ENCODE measurements around the gene PPARA. TPM values are rescaled to one million over a fixed set of nuclear protein-coding genes. Genes with fewer than 3 reads are reported as not detected.

The PPARA gene
- total RNA-seq, 2 donors from 2014 or later: 15.4 to 18.6 TPM

DNA sequence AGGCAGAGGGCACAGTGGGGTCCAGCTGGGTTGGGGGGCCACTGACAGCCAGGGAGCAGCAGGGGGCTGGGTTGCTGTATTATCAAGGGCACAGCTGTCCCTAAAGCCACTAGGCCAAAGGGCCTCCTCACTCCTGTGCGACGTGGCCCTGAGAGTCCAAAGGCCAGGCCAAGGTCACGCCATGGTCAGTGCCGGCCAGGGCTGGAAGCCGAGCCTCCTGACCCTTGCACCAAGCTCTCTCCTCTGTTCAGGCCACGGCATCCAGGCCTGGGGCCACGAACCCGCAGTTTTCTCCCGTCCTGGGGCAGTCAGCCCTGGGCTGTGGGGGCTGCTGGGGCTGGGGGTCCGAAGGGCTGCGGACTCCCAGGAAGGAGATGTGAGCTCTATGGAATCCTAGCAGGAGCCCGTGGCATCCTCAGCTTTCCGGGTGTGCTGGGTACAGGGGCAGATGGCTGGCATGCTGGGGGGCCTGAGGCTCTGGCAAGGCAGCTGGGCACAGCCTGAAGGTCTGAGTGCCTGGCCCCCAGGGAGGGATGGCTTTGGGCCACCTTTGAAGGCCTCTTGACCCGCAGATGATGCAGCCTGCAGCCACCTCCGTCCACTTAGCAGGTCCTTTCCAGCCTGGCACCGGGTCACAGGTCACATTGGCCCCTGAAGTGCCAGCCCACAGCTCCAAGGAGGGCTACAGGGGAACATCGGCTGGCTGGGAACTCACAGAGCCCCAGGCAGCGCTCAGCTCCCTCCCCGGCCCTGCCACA is 17.3 kb upstream of the PPARA start:
- no peaks in the 10 kb centered on the region for H3K9me3 Mint-ChIP-seq
- H3K4me3 Mint-ChIP-seq: no peak overlapping the region
- TF ChIP-seq, protein P1, sequence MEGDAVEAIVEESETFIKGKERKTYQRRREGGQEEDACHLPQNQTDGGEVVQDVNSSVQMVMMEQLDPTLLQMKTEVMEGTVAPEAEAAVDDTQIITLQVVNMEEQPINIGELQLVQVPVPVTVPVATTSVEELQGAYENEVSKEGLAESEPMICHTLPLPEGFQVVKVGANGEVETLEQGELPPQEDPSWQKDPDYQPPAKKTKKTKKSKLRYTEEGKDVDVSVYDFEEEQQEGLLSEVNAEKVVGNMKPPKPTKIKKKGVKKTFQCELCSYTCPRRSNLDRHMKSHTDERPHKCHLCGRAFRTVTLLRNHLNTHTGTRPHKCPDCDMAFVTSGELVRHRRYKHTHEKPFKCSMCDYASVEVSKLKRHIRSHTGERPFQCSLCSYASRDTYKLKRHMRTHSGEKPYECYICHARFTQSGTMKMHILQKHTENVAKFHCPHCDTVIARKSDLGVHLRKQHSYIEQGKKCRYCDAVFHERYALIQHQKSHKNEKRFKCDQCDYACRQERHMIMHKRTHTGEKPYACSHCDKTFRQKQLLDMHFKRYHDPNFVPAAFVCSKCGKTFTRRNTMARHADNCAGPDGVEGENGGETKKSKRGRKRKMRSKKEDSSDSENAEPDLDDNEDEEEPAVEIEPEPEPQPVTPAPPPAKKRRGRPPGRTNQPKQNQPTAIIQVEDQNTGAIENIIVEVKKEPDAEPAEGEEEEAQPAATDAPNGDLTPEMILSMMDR (conservative IDR thresholded peaks at IDR 0.05): no peak
- Histone ChIP-seq H3K9me3 (ENCODE audit: control insufficient read depth, low read length) (no peaks in the 10 kb centered on the region), H3K4me1 (ENCODE audit: control insufficient read depth, insufficient read depth, low read length) (no peaks in the 10 kb centered on the region), H3K27ac (ENCODE audit: low read depth, low read length) (no peak overlapping the region), H3K4me3 (ENCODE audit: low read length) (no peak overlapping the region), H3K27me3 (ENCODE audit: control insufficient read depth, insufficient read depth, low read length, poor library complexity, severe bottlenecking) (no peaks in the 10 kb centered on the region), H3K9ac (ENCODE audit: extremely low read depth, low read length, poor library complexity, severe bottlenecking) (no peak overlapping the region), H3K36me3 (ENCODE audit: control insufficient read depth, insufficient read depth, low read length) (no peaks in the 10 kb centered on the region)
- DNase-seq: no peak
- H3K36me3 Mint-ChIP-seq (ENCODE audit: low read depth): no peaks in the 10 kb centered on the region
- WGBS, 2 experiments (ENCODE audit: insufficient coverage in 1 of 2, insufficient read length in 1 of 2): 91 to 96% methylated on average over 9 to 19 of the region's 19 CpGs
- H3K4me1 Mint-ChIP-seq: no peaks in the 10 kb centered on the region
- no peaks in the 10 kb centered on the region for H3K27me3 Mint-ChIP-seq (ENCODE audit: insufficient read depth)
- H3K27ac Mint-ChIP-seq: no peak overlapping the region

DNA sequence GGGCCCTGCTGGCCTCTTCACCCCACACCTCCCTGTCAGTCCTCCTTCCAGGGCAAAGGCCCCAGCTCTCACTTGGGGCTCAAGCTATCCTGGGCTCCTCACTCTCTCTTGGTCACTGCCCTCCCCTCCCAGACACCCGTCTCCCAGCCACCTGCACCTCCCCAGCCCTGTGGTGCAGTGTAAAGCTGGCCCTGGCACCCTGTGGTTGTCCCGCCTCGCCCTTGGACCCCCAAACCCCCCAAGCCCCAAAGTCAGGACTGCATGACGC is 16.8 kb upstream of the PPARA start:
- Histone ChIP-seq H3K27ac (ENCODE audit: low read depth, low read length) (no peak overlapping the region), H3K9ac (ENCODE audit: extremely low read depth, low read length, poor library complexity, severe bottlenecking) (no peak overlapping the region), H3K9me3 (ENCODE audit: control insufficient read depth, low read length) (no peaks in the 10 kb centered on the region), H3K4me1 (ENCODE audit: control insufficient read depth, insufficient read depth, low read length) (no peaks in the 10 kb centered on the region), H3K27me3 (ENCODE audit: control insufficient read depth, insufficient read depth, low read length, poor library complexity, severe bottlenecking) (no peaks in the 10 kb centered on the region), H3K36me3 (ENCODE audit: control insufficient read depth, insufficient read depth, low read length) (no peaks in the 10 kb centered on the region), H3K4me3 (ENCODE audit: low read length) (no peak overlapping the region)
- TF ChIP-seq, protein P1 (conservative IDR thresholded peaks at IDR 0.05): no peak
- no peak overlapping the region for H3K4me3 Mint-ChIP-seq
- H3K36me3 Mint-ChIP-seq (ENCODE audit: low read depth): no peaks in the 10 kb centered on the region
- H3K4me1 Mint-ChIP-seq: no peaks in the 10 kb centered on the region
- H3K9me3 Mint-ChIP-seq: no peaks in the 10 kb centered on the region
- no peak overlapping the region for H3K27ac Mint-ChIP-seq
- DNase-seq: no peak
- H3K27me3 Mint-ChIP-seq (ENCODE audit: insufficient read depth): no peaks in the 10 kb centered on the region
- 80 to 88% methylated on average over 1 to 4 of the region's 4 CpGs for WGBS, 2 experiments (ENCODE audit: insufficient coverage in 1 of 2, insufficient read length in 1 of 2)

DNA sequence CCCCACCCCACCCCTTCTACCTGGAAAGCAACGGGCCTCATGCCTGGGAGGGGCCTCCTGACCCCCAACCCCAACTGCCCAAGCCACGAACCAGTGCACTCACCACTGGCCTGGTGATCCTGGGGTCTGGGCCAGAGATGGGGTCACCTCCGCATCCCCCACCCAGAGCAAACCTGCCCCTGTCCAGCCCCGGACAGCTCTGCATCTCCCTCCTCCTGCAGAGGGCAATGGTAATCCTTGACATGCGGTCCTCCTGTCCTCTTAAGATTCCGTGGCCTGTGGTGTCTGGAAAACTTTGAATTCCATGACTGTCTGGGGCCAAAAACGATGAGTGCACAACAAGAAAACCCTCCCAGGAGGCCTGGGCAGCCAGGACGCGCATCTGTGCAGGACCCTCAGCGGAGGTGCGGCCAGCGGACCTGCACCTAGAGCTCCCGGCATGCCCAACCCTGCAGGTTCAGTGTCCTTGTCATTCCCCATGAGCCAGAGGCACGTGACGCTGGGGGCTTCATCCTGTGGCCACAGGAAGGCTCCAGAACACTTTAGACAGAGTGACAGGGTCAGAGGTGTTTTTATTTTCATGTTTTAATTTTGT is 16.1 kb upstream of the PPARA start:
- no peak overlapping the region for H3K4me3 Mint-ChIP-seq
- no peak overlapping the region for H3K27ac Mint-ChIP-seq
- Histone ChIP-seq H3K9me3 (ENCODE audit: control insufficient read depth, low read length) (no peaks in the 10 kb centered on the region), H3K27ac (ENCODE audit: low read depth, low read length) (no peak overlapping the region), H3K9ac (ENCODE audit: extremely low read depth, low read length, poor library complexity, severe bottlenecking) (no peak overlapping the region), H3K27me3 (ENCODE audit: control insufficient read depth, insufficient read depth, low read length, poor library complexity, severe bottlenecking) (no peaks in the 10 kb centered on the region), H3K4me1 (ENCODE audit: control insufficient read depth, insufficient read depth, low read length) (no peaks in the 10 kb centered on the region), H3K36me3 (ENCODE audit: control insufficient read depth, insufficient read depth, low read length) (no peaks in the 10 kb centered on the region), H3K4me3 (ENCODE audit: low read length) (no peak overlapping the region)
- H3K36me3 Mint-ChIP-seq (ENCODE audit: low read depth): no peaks in the 10 kb centered on the region
- TF ChIP-seq, protein P1 (conservative IDR thresholded peaks at IDR 0.05): no peak
- no peaks in the 10 kb centered on the region for H3K27me3 Mint-ChIP-seq (ENCODE audit: insufficient read depth)
- H3K4me1 Mint-ChIP-seq: no peaks in the 10 kb centered on the region
- no peaks in the 10 kb centered on the region for H3K9me3 Mint-ChIP-seq
- no peak for DNase-seq
- WGBS, 2 experiments (ENCODE audit: insufficient coverage in 1 of 2, insufficient read length in 1 of 2): 87 to 96% methylated on average over 13 to 15 of the region's 15 CpGs
